ENCODE data around the gene HOXB1. TPM values are rescaled to one million over a fixed set of nuclear protein-coding genes. Genes with fewer than 3 reads are reported as not detected.

Gene HOXB1
- total and polyA plus RNA-seq, 2 of the 13 experiments (the other 11 are each of a cell fraction or from before 2014, with no cell fraction given), result not detected

GRCh38 chr17:48542114-48542656 lies 11.4 kb upstream of the HOXB1 start:
- WGBS (ENCODE audit: low lambda C conversion rate), result 36% methylated on average over 27 of the region's 27 CpGs
- H3K9ac ChIP-seq (ENCODE audit: insufficient read depth, low read depth, low read length), result no peak overlapping the region
- ChIA-PET CTCF (ENCODE audit: low intra/inter-chr PET ratio, low total read pairs) (no interaction called here), POLR2A (no interaction called here)
- H3K36me3 ChIP-seq (replicated peaks in 1 of 2; ENCODE audit: control insufficient read depth in 1 of 2, insufficient read depth in 2 of 2, low read length in 2 of 2), result no peaks in the 10 kb centered on the region
- no peak for ATAC-seq
- H3K27me3 ChIP-seq (ENCODE audit: control insufficient read depth in 1 of 2, insufficient read depth in 2 of 2, low read length in 2 of 2), result peaks cover 8 to 83% of the 10 kb centered on the region in 2 experiments
- intact Hi-C loops (cut with micrococcal nuclease; ENCODE audit: unreplicated experiment) (no loop called here), in situ Hi-C loops (cut with HindIII; ENCODE audit: extremely low pct_ligation_motif_present, low pct_unique_long_range_greater_than_20kb) (no loop called here)
- no peaks in the 10 kb centered on the region for H3K4me1 ChIP-seq (ENCODE audit: insufficient read depth, low read length)
- no peaks in the 10 kb centered on the region for H3K79me2 ChIP-seq (ENCODE audit: insufficient read depth, low read length)
- no peak overlapping the region for H3K4me3 ChIP-seq (replicated peaks in 1 of 3; ENCODE audit: insufficient read depth in 1 of 3, low read depth in 2 of 3, low read length in 3 of 3)
- TF ChIP-seq ZNF124 (CRISPR knock-in tag; IDR thresholded peaks at IDR 0.05) (no peak), EZH2 (conservative IDR thresholded peaks at IDR 0.05; ENCODE audit: low read depth, low read length) (peak; percentile 76)
- H3K27ac ChIP-seq (ENCODE audit: extremely low read length, insufficient read depth, low read length), result no peak overlapping the region
- no peaks in the 10 kb centered on the region for H4K20me1 ChIP-seq (ENCODE audit: insufficient read depth, low read length)
- no peak for DNase-seq (ENCODE audit: low spot score)
- H2AFZ ChIP-seq (ENCODE audit: low read length), result no peak overlapping the region
- BruUV-seq (replicated peaks), result no TSS peak
- no peak for FAIRE-seq
- no peaks in the 10 kb centered on the region for H3K9me3 ChIP-seq (ENCODE audit: low read length)
- no peak overlapping the region for H3K4me2 ChIP-seq (ENCODE audit: low read depth, low read length)

- BruUV-seq (replicated peaks), result no TSS peak
- Histone ChIP-seq H3K27me3 (ENCODE audit: control insufficient read depth in 1 of 2, insufficient read depth in 2 of 2, low read length in 2 of 2) (peaks cover 8 to 79% of the 10 kb centered on the region in 2 experiments), H3K36me3 (replicated peaks in 1 of 2; ENCODE audit: control insufficient read depth in 1 of 2, insufficient read depth in 2 of 2, low read length in 2 of 2) (no peaks in the 10 kb centered on the region), H3K9ac (ENCODE audit: insufficient read depth, low read depth, low read length) (no peak overlapping the region), H3K4me3 (replicated peaks in 1 of 3; ENCODE audit: insufficient read depth in 1 of 3, low read depth in 2 of 3, low read length in 3 of 3) (no peak overlapping the region), H4K20me1 (ENCODE audit: insufficient read depth, low read length) (no peaks in the 10 kb centered on the region), H3K27ac (ENCODE audit: extremely low read length, insufficient read depth, low read length) (no peak overlapping the region), H2AFZ (ENCODE audit: low read length) (no peak overlapping the region), H3K4me2 (ENCODE audit: low read depth, low read length) (no peak overlapping the region), H3K79me2 (ENCODE audit: insufficient read depth, low read length) (no peaks in the 10 kb centered on the region), H3K9me3 (ENCODE audit: low read length) (no peaks in the 10 kb centered on the region), H3K4me1 (ENCODE audit: insufficient read depth, low read length) (no peaks in the 10 kb centered on the region)
- WGBS (ENCODE audit: low lambda C conversion rate), result 40% methylated on average over 35 of the region's 36 CpGs
- ChIA-PET POLR2A (no interaction called here), CTCF (ENCODE audit: low intra/inter-chr PET ratio, low total read pairs) (no interaction called here)
- DNase-seq (ENCODE audit: low spot score) (no peak), ATAC-seq (no peak), FAIRE-seq (no peak)
- intact Hi-C loops (cut with micrococcal nuclease; ENCODE audit: unreplicated experiment), result no loop called here
- in situ Hi-C loops (cut with HindIII; ENCODE audit: extremely low pct_ligation_motif_present, low pct_unique_long_range_greater_than_20kb), result no loop called here
- TF ChIP-seq ZNF816 (CRISPR knock-in tag; IDR thresholded peaks at IDR 0.05; ENCODE audit: borderline replicate concordance), result no peak
- TF ChIP-seq SPEN (CRISPR knock-in tag; IDR thresholded peaks at IDR 0.05; ENCODE audit: low read depth), result no peak
- TF ChIP-seq CSRNP1 (CRISPR knock-in tag; IDR thresholded peaks at IDR 0.05), result no peak
- no peak for TF ChIP-seq ZNF879 (CRISPR knock-in tag; IDR thresholded peaks at IDR 0.05)
- no peak for TF ChIP-seq SRY (CRISPR knock-in tag; IDR thresholded peaks at IDR 0.05)
- no peak for TF ChIP-seq IKZF1 (IDR thresholded peaks at IDR 0.05)
These were observed 10.8 kb upstream of the HOXB1 start for GRCh38 chr17:48541577-48542113.
